ENCODE measurements around the gene TNFSF8. TPM values are rescaled to one million over a fixed set of nuclear protein-coding genes. Genes with fewer than 3 reads are reported as not detected.

Gene TNFSF8
- total and polyA plus RNA-seq, 4 donors: 0.56 to 2.3 (median 1.1) TPM

GRCh38 chr9:114925039-114925438 is 5.4 kb downstream of the TNFSF8 start:
- no peaks in the 10 kb centered on the region for H3K9me3 ChIP-seq (ENCODE audit: control insufficient read depth, insufficient read depth, low read length)
- no peaks in the 10 kb centered on the region for H3K4me1 ChIP-seq (ENCODE audit: control insufficient read depth, insufficient read depth, low read length)
- WGBS (ENCODE audit: insufficient coverage): 82% methylated on average over 3 of the region's 3 CpGs
- H3K36me3 ChIP-seq (ENCODE audit: control insufficient read depth, insufficient read depth, low read length): no peaks in the 10 kb centered on the region
- H3K27me3 ChIP-seq (ENCODE audit: control insufficient read depth, insufficient read depth, low read length): no peaks in the 10 kb centered on the region
- no peak for DNase-seq (ENCODE audit: low read depth in 4 of 6, low spot score in 6 of 6)
- H3K4me3 ChIP-seq (ENCODE audit: low read depth, low read length): no peak overlapping the region
- H3K27ac ChIP-seq (ENCODE audit: low read depth, low read length): no peak overlapping the region

- DNase-seq (ENCODE audit: low read depth in 4 of 6, low spot score in 6 of 6): no peak
- Histone ChIP-seq H3K27me3 (ENCODE audit: control insufficient read depth, insufficient read depth, low read length) (no peaks in the 10 kb centered on the region), H3K4me3 (ENCODE audit: low read depth, low read length) (no peak overlapping the region), H3K9me3 (ENCODE audit: control insufficient read depth, insufficient read depth, low read length) (no peaks in the 10 kb centered on the region), H3K27ac (ENCODE audit: low read depth, low read length) (no peak overlapping the region), H3K4me1 (ENCODE audit: control insufficient read depth, insufficient read depth, low read length) (no peaks in the 10 kb centered on the region), H3K36me3 (ENCODE audit: control insufficient read depth, insufficient read depth, low read length) (no peaks in the 10 kb centered on the region)
These were observed 6.1 kb downstream of the TNFSF8 start for GRCh38 chr9:114924327-114924726.

GRCh38 chr9:114923918-114924317 is 6.5 kb downstream of the TNFSF8 start:
- no peak for DNase-seq (ENCODE audit: low read depth in 4 of 6, low spot score in 6 of 6)
- H3K9me3 ChIP-seq (ENCODE audit: control insufficient read depth, insufficient read depth, low read length): no peaks in the 10 kb centered on the region
- no CpG with 5 or more reads among the region's 3 CpGs for WGBS (ENCODE audit: insufficient coverage)
- H3K36me3 ChIP-seq (ENCODE audit: control insufficient read depth, insufficient read depth, low read length): no peaks in the 10 kb centered on the region
- H3K27ac ChIP-seq (ENCODE audit: low read depth, low read length): no peak overlapping the region
- H3K27me3 ChIP-seq (ENCODE audit: control insufficient read depth, insufficient read depth, low read length): no peaks in the 10 kb centered on the region
- H3K4me1 ChIP-seq (ENCODE audit: control insufficient read depth, insufficient read depth, low read length): no peaks in the 10 kb centered on the region
- no peak overlapping the region for H3K4me3 ChIP-seq (ENCODE audit: low read depth, low read length)

- Histone ChIP-seq H3K27ac (ENCODE audit: low read depth, low read length) (no peak overlapping the region), H3K4me3 (ENCODE audit: low read depth, low read length) (no peak overlapping the region), H3K27me3 (ENCODE audit: control insufficient read depth, insufficient read depth, low read length) (no peaks in the 10 kb centered on the region), H3K9me3 (ENCODE audit: control insufficient read depth, insufficient read depth, low read length) (no peaks in the 10 kb centered on the region), H3K4me1 (ENCODE audit: control insufficient read depth, insufficient read depth, low read length) (no peaks in the 10 kb centered on the region), H3K36me3 (ENCODE audit: control insufficient read depth, insufficient read depth, low read length) (no peaks in the 10 kb centered on the region)
- no CpG with 5 or more reads among the region's 1 CpG for WGBS (ENCODE audit: insufficient coverage)
- DNase-seq (ENCODE audit: low read depth in 4 of 6, low spot score in 6 of 6): no peak
These were observed 9.2 kb downstream of the TNFSF8 start for GRCh38 chr9:114921171-114921570.

GRCh38 chr9:114919611-114920010 is 10.8 kb downstream of the TNFSF8 start:
- no CpG with 5 or more reads among the region's 4 CpGs for WGBS (ENCODE audit: insufficient coverage)
- Histone ChIP-seq H3K4me3 (ENCODE audit: low read depth, low read length) (no peak overlapping the region), H3K36me3 (ENCODE audit: control insufficient read depth, insufficient read depth, low read length) (no peaks in the 10 kb centered on the region), H3K9me3 (ENCODE audit: control insufficient read depth, insufficient read depth, low read length) (no peaks in the 10 kb centered on the region), H3K27me3 (ENCODE audit: control insufficient read depth, insufficient read depth, low read length) (no peaks in the 10 kb centered on the region), H3K27ac (ENCODE audit: low read depth, low read length) (no peak overlapping the region), H3K4me1 (ENCODE audit: control insufficient read depth, insufficient read depth, low read length) (no peaks in the 10 kb centered on the region)
- DNase-seq (ENCODE audit: low read depth in 4 of 6, low spot score in 6 of 6): peak in 2 of 6 donors; percentile 44 to 65

- no peaks in the 10 kb centered on the region for H3K27me3 ChIP-seq (ENCODE audit: control insufficient read depth, insufficient read depth, low read length)
- WGBS (ENCODE audit: insufficient coverage): 89% methylated on average over 4 of the region's 7 CpGs
- no peak for DNase-seq (ENCODE audit: low read depth in 4 of 6, low spot score in 6 of 6)
These were observed 13.9 kb downstream of the TNFSF8 start for GRCh38 chr9:114916481-114916880.

GRCh38 chr9:114914139-114914538 is 16.3 kb downstream of the TNFSF8 start:
- H3K4me1 ChIP-seq (ENCODE audit: control insufficient read depth, insufficient read depth, low read length): no peaks in the 10 kb centered on the region
- no peak for DNase-seq (ENCODE audit: low read depth in 4 of 6, low spot score in 6 of 6)
- H3K9me3 ChIP-seq (ENCODE audit: control insufficient read depth, insufficient read depth, low read length): no peaks in the 10 kb centered on the region
- WGBS (ENCODE audit: insufficient coverage): no CpG with 5 or more reads among the region's 1 CpG
- H3K27me3 ChIP-seq (ENCODE audit: control insufficient read depth, insufficient read depth, low read length): no peaks in the 10 kb centered on the region
- no peaks in the 10 kb centered on the region for H3K36me3 ChIP-seq (ENCODE audit: control insufficient read depth, insufficient read depth, low read length)
- no peak overlapping the region for H3K4me3 ChIP-seq (ENCODE audit: low read depth, low read length)
- no peak overlapping the region for H3K27ac ChIP-seq (ENCODE audit: low read depth, low read length)

More at GRCh38 chr9:114916481-114916880, 13.9 kb downstream of the TNFSF8 start:
- Histone ChIP-seq H3K9me3 (ENCODE audit: control insufficient read depth, insufficient read depth, low read length) (no peaks in the 10 kb centered on the region), H3K27ac (ENCODE audit: low read depth, low read length) (no peak overlapping the region), H3K36me3 (ENCODE audit: control insufficient read depth, insufficient read depth, low read length) (no peaks in the 10 kb centered on the region), H3K4me3 (ENCODE audit: low read depth, low read length) (no peak overlapping the region), H3K4me1 (ENCODE audit: control insufficient read depth, insufficient read depth, low read length) (no peaks in the 10 kb centered on the region)

GRCh38 chr9:114913656-114914055 is 16.7 kb downstream of the TNFSF8 start:
- no peaks in the 10 kb centered on the region for H3K36me3 ChIP-seq (ENCODE audit: control insufficient read depth, insufficient read depth, low read length)
- no peaks in the 10 kb centered on the region for H3K4me1 ChIP-seq (ENCODE audit: control insufficient read depth, insufficient read depth, low read length)
- WGBS (ENCODE audit: insufficient coverage): 60% methylated on average over 2 of the region's 4 CpGs
- no peak overlapping the region for H3K27ac ChIP-seq (ENCODE audit: low read depth, low read length)
- peak in 1 of 6 donors; percentile 36 for DNase-seq (ENCODE audit: low read depth in 4 of 6, low spot score in 6 of 6)
- no peaks in the 10 kb centered on the region for H3K9me3 ChIP-seq (ENCODE audit: control insufficient read depth, insufficient read depth, low read length)
- H3K27me3 ChIP-seq (ENCODE audit: control insufficient read depth, insufficient read depth, low read length): no peaks in the 10 kb centered on the region
- no peak overlapping the region for H3K4me3 ChIP-seq (ENCODE audit: low read depth, low read length)

GRCh38 chr9:114913217-114913616 is 17.2 kb downstream of the TNFSF8 start:
- Histone ChIP-seq H3K27ac (ENCODE audit: low read depth, low read length) (no peak overlapping the region), H3K4me1 (ENCODE audit: control insufficient read depth, insufficient read depth, low read length) (no peaks in the 10 kb centered on the region), H3K9me3 (ENCODE audit: control insufficient read depth, insufficient read depth, low read length) (no peaks in the 10 kb centered on the region), H3K27me3 (ENCODE audit: control insufficient read depth, insufficient read depth, low read length) (no peaks in the 10 kb centered on the region), H3K36me3 (ENCODE audit: control insufficient read depth, insufficient read depth, low read length) (no peaks in the 10 kb centered on the region), H3K4me3 (ENCODE audit: low read depth, low read length) (no peak overlapping the region)
- DNase-seq (ENCODE audit: low read depth in 4 of 6, low spot score in 6 of 6): no peak
- WGBS (ENCODE audit: insufficient coverage): 98% methylated on average over 4 of the region's 5 CpGs

- 67% methylated on average over 1 of the region's 2 CpGs for WGBS (ENCODE audit: insufficient coverage)
- peak; percentile 24 to 90 (median 42) for DNase-seq (ENCODE audit: low read depth in 4 of 6, low spot score in 6 of 6)
- no peak overlapping the region for H3K4me3 ChIP-seq (ENCODE audit: low read depth, low read length)
- no peaks in the 10 kb centered on the region for H3K36me3 ChIP-seq (ENCODE audit: control insufficient read depth, insufficient read depth, low read length)
- H3K27ac ChIP-seq (ENCODE audit: low read depth, low read length): no peak overlapping the region
- H3K9me3 ChIP-seq (ENCODE audit: control insufficient read depth, insufficient read depth, low read length): no peaks in the 10 kb centered on the region
- H3K4me1 ChIP-seq (ENCODE audit: control insufficient read depth, insufficient read depth, low read length): no peaks in the 10 kb centered on the region
- H3K27me3 ChIP-seq (ENCODE audit: control insufficient read depth, insufficient read depth, low read length): no peaks in the 10 kb centered on the region
These were observed 19.1 kb downstream of the TNFSF8 start for GRCh38 chr9:114911167-114911821.

All from spinal cord (tissue), 10 donors.